ENCODE data around the gene TSPAN2. TPM values are rescaled to one million over a fixed set of nuclear protein-coding genes. Genes with fewer than 3 reads are reported as not detected.

The TSPAN2 gene
- 1 to 10 TPM; 2.8 to 7.8 (median 5.6) TPM for total RNA-seq

- ATAC-seq (ENCODE audit: low FRiP score) (peak; percentile 63), DNase-seq (ENCODE audit: low spot score) (no peak)
- no peak for TF ChIP-seq CTCF (IDR thresholded peaks at IDR 0.05)
These were observed at the start of gene TSPAN2 for GRCh38 chr1:115089420-115090185. Gene TSPAN2, minus strand, starts transcription at chr1:115089503. Its CDS starts 71 bp downstream, at chr1:115089432.

- ATAC-seq (ENCODE audit: low FRiP score) (peak; percentile 92), DNase-seq (ENCODE audit: low spot score) (peak; percentile 62)
- TF ChIP-seq CTCF (IDR thresholded peaks at IDR 0.05): peak in 2 of 3 donors; percentile 45 to 53
These were observed 49.7 kb upstream of the TSPAN2 start for GRCh38 chr1:115138973-115139372.

GRCh38 chr1:115138271-115138670, 49.0 kb upstream of the TSPAN2 start:
- TF ChIP-seq CTCF (IDR thresholded peaks at IDR 0.05): no peak
- DNase-seq (ENCODE audit: low spot score) (no peak), ATAC-seq (ENCODE audit: low FRiP score) (no peak)

- ATAC-seq (ENCODE audit: low FRiP score) (no peak), DNase-seq (ENCODE audit: low spot score) (no peak)
- no peak for TF ChIP-seq CTCF (IDR thresholded peaks at IDR 0.05)
These were observed 47.9 kb upstream of the TSPAN2 start for GRCh38 chr1:115137191-115137590.

GRCh38 chr1:115136706-115137105, 47.4 kb upstream of the TSPAN2 start:
- no peak for ATAC-seq (ENCODE audit: low FRiP score)
- no peak for DNase-seq (ENCODE audit: low spot score)
- no peak for TF ChIP-seq CTCF (IDR thresholded peaks at IDR 0.05)

GRCh38 chr1:115136106-115136505, 46.8 kb upstream of the TSPAN2 start:
- no peak for TF ChIP-seq CTCF (IDR thresholded peaks at IDR 0.05)
- no peak for DNase-seq (ENCODE audit: low spot score)
- no peak for ATAC-seq (ENCODE audit: low FRiP score)

GRCh38 chr1:115135681-115136080, 46.4 kb upstream of the TSPAN2 start:
- DNase-seq (ENCODE audit: low spot score) (no peak), ATAC-seq (ENCODE audit: low FRiP score) (no peak)
- TF ChIP-seq CTCF (IDR thresholded peaks at IDR 0.05): no peak
